OCI-LY7 (cell line): ENCODE data around the gene BTG2. TPM values are rescaled to one million over a fixed set of nuclear protein-coding genes. Genes with fewer than 3 reads are reported as not detected.

Experiments
- BruUV-seq: library from RNA; stranded (reverse); fragments of 400-500 nt; replicated peaks from 2 replicates; lab custom pipeline; 2021; lab: Mats Ljungman, UMichigan
- CTCF ChIA-PET: fragments of 300-600 bp; sonication (Branson Sonifier 250); formaldehyde crosslinking; loops from one replicate; lab custom pipeline; 2022; ENCODE audit warnings: antibody characterized with exemption; ENCODE audit not compliant: unreplicated experiment; lab: Charles Lee
- POLR2A ChIA-PET: fragments of 300-600 bp; sonication (Branson Sonifier 250); formaldehyde crosslinking; loops from one replicate; lab custom pipeline; 2022; ENCODE audit warnings: antibody characterized with exemption; lab: Charles Lee
- DNase-seq: peaks from one replicate; pipeline ENCODE4 v3.0.0-alpha.2; 2015; ENCODE audit warnings: low spot score
- H2AFZ ChIP-seq: fragments of 200-600 bp; sonication (generic), shearing (Covaris generic); 2 replicates; pipeline ENCODE4 v1.6.1; 2014; ENCODE audit warnings: mild to moderate bottlenecking, antibody characterized with exemption, low read length, moderate library complexity
- H3K27ac ChIP-seq: fragments of 200-600 bp; sonication (generic); 2 replicates; pipeline ENCODE4 v1.5.1; 2014; ENCODE audit warnings: mixed run types, low read depth, mild to moderate bottlenecking, moderate library complexity, low read length, inconsistent platforms; ENCODE audit not compliant: poor library complexity, severe bottlenecking
- H3K36me3 ChIP-seq: fragments of 200-600 bp; sonication (generic); 2 replicates; pipeline ENCODE4 v1.6.1; 2014; ENCODE audit warnings: mild to moderate bottlenecking, antibody characterized with exemption, low read length, moderate library complexity, mixed read lengths; ENCODE audit not compliant: insufficient read depth
- H3K4me1 ChIP-seq: fragments of 200-600 bp; sonication (generic); 2 replicates; pipeline ENCODE4 v1.5.1; 2014; ENCODE audit warnings: mild to moderate bottlenecking, low read length; ENCODE audit not compliant: insufficient read depth, poor library complexity, severe bottlenecking
- H3K4me2 ChIP-seq: fragments of 200-600 bp; sonication (generic); 2 replicates; pipeline ENCODE4 v1.6.1; 2014; ENCODE audit warnings: mild to moderate bottlenecking, low read length
- H3K4me3 ChIP-seq: fragments of 200-600 bp; sonication (generic); 2 replicates; pipeline ENCODE4 v1.5.1; 2014; ENCODE audit warnings: mild to moderate bottlenecking, low read depth, low read length; ENCODE audit not compliant: poor library complexity, severe bottlenecking
- H3K79me2 ChIP-seq: fragments of 200-600 bp; sonication (generic); 2 replicates; pipeline ENCODE4 v1.6.1; 2016; ENCODE audit warnings: low read depth, mild to moderate bottlenecking, low read length, moderate library complexity, mixed read lengths; ENCODE audit not compliant: insufficient read depth
- H3K9me2 ChIP-seq: fragments of 200-600 bp; sonication (generic); 2 replicates; pipeline ENCODE4 v1.6.1; 2016; ENCODE audit warnings: mild to moderate bottlenecking, low read length, mixed read lengths; ENCODE audit not compliant: insufficient read depth
- H3K9me3 ChIP-seq: fragments of 200-600 bp; sonication (generic); 2 replicates; pipeline ENCODE4 v1.6.1; 2014; ENCODE audit warnings: mild to moderate bottlenecking, mixed run types, low read length, mixed read lengths
- H4K20me1 ChIP-seq: fragments of 200-600 bp; sonication (generic); 2 replicates; pipeline ENCODE4 v1.6.1; 2014; ENCODE audit warnings: mild to moderate bottlenecking, antibody characterized with exemption, low read length, moderate library complexity, mixed read lengths; ENCODE audit not compliant: insufficient read depth
- CTCF ChIP-seq: fragments of 200-600 bp; sonication (generic); conservative IDR thresholded peaks from 2 replicates; pipeline ENCODE4 v1.5.1; 2014; ENCODE audit warnings: mild to moderate bottlenecking, antibody characterized with exemption, low read length, moderate library complexity, mixed read lengths
- EZH2phosphoT487 ChIP-seq: fragments of 200-600 bp; sonication (generic); IDR thresholded peaks from 2 replicates; pipeline ENCODE4 v1.6.1; 2018; ENCODE audit warnings: low read depth, borderline replicate concordance, mild to moderate bottlenecking, mixed run types, antibody characterized with exemption, low read length, moderate library complexity, mixed read lengths
- intact Hi-C: fragments of 100-400 bp; cut with micrococcal nuclease; formaldehyde crosslinking; loops from one replicate; pipeline ENCODE4 v1.10.0; 2022; ENCODE audit not compliant: unreplicated experiment
- total RNA-seq, 2 experiments: library from RNA; depleted of rRNA in 1 of 2; stranded (reverse); fragments of >200 nt in 1 of 2; shearing (Covaris generic) in 1 of 2; gene quantifications; 2 replicates each; pipeline ENCODE4 v1.2.3, GENCODE V29; 2014 to 2022

The BTG2 gene
- total RNA-seq, 2 experiments from 2014 or later, result 99.5 to 156 TPM

GRCh38 chr1:203267347-203267846 is 37.9 kb upstream of the BTG2 start:
- Histone ChIP-seq H3K9me2 (no peaks in the 10 kb centered on the region), H3K9me3 (no peaks in the 10 kb centered on the region), H3K4me3 (peak overlapping the region; percentile 33), H3K79me2 (no peaks in the 10 kb centered on the region), H3K27ac (no peak overlapping the region), H4K20me1 (no peaks in the 10 kb centered on the region), H2AFZ (peak overlapping the region; percentile 61; the same call in 1 of the 2 replicates), H3K4me2 (peak overlapping the region; percentile 67), H3K4me1 (peaks cover 81% of the 10 kb centered on the region), H3K36me3 (no peaks in the 10 kb centered on the region)
- no peak for TF ChIP-seq EZH2phosphoT487
- peak; percentile 98 for TF ChIP-seq CTCF
- intact Hi-C loops, result loop anchor here (1.0 to 5.0 kb wide), 4 partner anchors 73 to 435 kb away; no protein-coding TSS in a partner anchor
- CTCF ChIA-PET, result interaction anchor here (0.6 to 1.7 kb wide), 9 partner anchors 13 to 221 kb away, joined by 3 to 21 read pairs (median 4); no protein-coding TSS in a partner anchor
- BruUV-seq, result no TSS peak
- peak; percentile 87 for DNase-seq
- POLR2A ChIA-PET, result interaction anchor here (0.7 to 0.9 kb wide), 4 partner anchors 10 to 50 kb away, joined by 3 read pairs; no protein-coding TSS in a partner anchor

GRCh38 chr1:203267912-203268311 is 37.4 kb upstream of the BTG2 start:
- CTCF ChIA-PET, result interaction anchor here (0.5 to 2.1 kb wide), 13 partner anchors 13 to 220 kb away, joined by 3 to 21 read pairs (median 4); no protein-coding TSS in a partner anchor
- H3K27ac ChIP-seq, result no peak overlapping the region
- H3K4me3 ChIP-seq, result no peak overlapping the region
- H2AFZ ChIP-seq, result peak overlapping the region; percentile 61; the same call in 1 of the 2 replicates
- peak; percentile 3 for DNase-seq
- BruUV-seq, result no TSS peak
- no peaks in the 10 kb centered on the region for H3K9me3 ChIP-seq
- H3K79me2 ChIP-seq, result no peaks in the 10 kb centered on the region
- H3K4me2 ChIP-seq, result peak overlapping the region; percentile 67
- H4K20me1 ChIP-seq, result no peaks in the 10 kb centered on the region
- no peak for TF ChIP-seq CTCF
- TF ChIP-seq EZH2phosphoT487, result no peak
- H3K9me2 ChIP-seq, result no peaks in the 10 kb centered on the region
- intact Hi-C loops, result loop anchor here (1.0 to 5.0 kb wide), 5 partner anchors 72 to 434 kb away; no protein-coding TSS in a partner anchor
- no peaks in the 10 kb centered on the region for H3K36me3 ChIP-seq
- peaks cover 86% of the 10 kb centered on the region for H3K4me1 ChIP-seq
- POLR2A ChIA-PET, result interaction anchor here (0.9 to 3.6 kb wide), 2 partner anchors 50 to 58 kb away, joined by 3 to 26 read pairs; no protein-coding TSS in a partner anchor
